ENCODE results near the gene TAS1R3.

- TF ChIP-seq CTCF (IDR thresholded peaks at IDR 0.05; ENCODE audit: insufficient read depth, low read depth, low read length) (no peak), EZH2 (IDR thresholded peaks at IDR 0.05; ENCODE audit: insufficient read depth, low read length) (no peak)
Observed at GRCh38 chr1:1347663-1348419, 16.8 kb downstream of the TAS1R3 start.

Data from astrocyte (in vitro differentiated cells and primary cell).